Measurements from ENCODE around the gene PIGS.

- TF ChIP-seq ATF2 (CRISPR knock-in tag; IDR thresholded peaks at IDR 0.05) (no peak), GATA2 (CRISPR knock-in tag; IDR thresholded peaks at IDR 0.05) (no peak), STAT5A (IDR thresholded peaks at IDR 0.05; ENCODE audit: borderline replicate concordance, low read length) (no peak), SIX5 (IDR thresholded peaks at IDR 0.05; ENCODE audit: borderline replicate concordance in 1 of 2, insufficient read depth in 1 of 2, low read depth in 1 of 2, low read length in 2 of 2) (no peak), SP1 (CRISPR knock-in tag; IDR thresholded peaks at IDR 0.05) (no peak), MYC (IDR thresholded peaks at IDR 0.05; ENCODE audit: low read depth, low read length) (no peak), MYC (CRISPR knock-in tag; IDR thresholded peaks at IDR 0.05; ENCODE audit: borderline replicate concordance, low read depth) (no peak), POLR2AphosphoS5 (IDR thresholded peaks at IDR 0.05; ENCODE audit: control insufficient read depth, insufficient read depth, low read depth, low read length) (no peak), MAFG (tag; conservative IDR thresholded peaks at IDR 0.05) (no peak), NFIC (IDR thresholded peaks at IDR 0.05) (no peak), E2F6 (IDR thresholded peaks at IDR 0.05; ENCODE audit: borderline replicate concordance in 1 of 2, extremely low read depth in 1 of 2, insufficient read depth in 1 of 2, insufficient read length in 1 of 2, low read depth in 1 of 2, low read length in 1 of 2, poor library complexity in 1 of 2, severe bottlenecking in 1 of 2) (no peak), MAX (CRISPR knock-in tag; IDR thresholded peaks at IDR 0.05) (no peak), ZNF77 (CRISPR knock-in tag; IDR thresholded peaks at IDR 0.05) (no peak)
Measured at GRCh38 chr17:28518578-28518977, 52.7 kb downstream of the PIGS start.
